Tibial nerve (tissue), 4 donors: Measurements from ENCODE around the gene PCK2.

ENCODE experiments used
- EP300 ChIP-seq, 2 donors: sonication (generic); formaldehyde crosslinking; IDR thresholded peaks; one replicate each; pipeline ENCODE4 v1.6.1; 2017; ENCODE audit warnings: antibody characterized with exemption in 2 of 2, mild to moderate bottlenecking in 1 of 2
- POLR2A ChIP-seq, 2 donors: fragments of 450-650 bp; IDR thresholded peaks; one replicate each; pipeline ENCODE4 v1.6.1; 2017; ENCODE audit warnings: antibody characterized with exemption in 2 of 2, mild to moderate bottlenecking in 2 of 2, moderate library complexity in 2 of 2
- TF ChIP-seq, protein P1 (sequence below), 5 experiments: fragments of 200-600 bp in 3 of 5; fragments of 450-650 bp in 2 of 5; sonication (generic) in 3 of 5; IDR thresholded peaks; one replicate each; pipeline ENCODE4 v1.5.1; 2016 to 2019; ENCODE audit warnings: antibody characterized with exemption in 5 of 5, mild to moderate bottlenecking in 3 of 5, moderate library complexity in 2 of 5

DNA sequence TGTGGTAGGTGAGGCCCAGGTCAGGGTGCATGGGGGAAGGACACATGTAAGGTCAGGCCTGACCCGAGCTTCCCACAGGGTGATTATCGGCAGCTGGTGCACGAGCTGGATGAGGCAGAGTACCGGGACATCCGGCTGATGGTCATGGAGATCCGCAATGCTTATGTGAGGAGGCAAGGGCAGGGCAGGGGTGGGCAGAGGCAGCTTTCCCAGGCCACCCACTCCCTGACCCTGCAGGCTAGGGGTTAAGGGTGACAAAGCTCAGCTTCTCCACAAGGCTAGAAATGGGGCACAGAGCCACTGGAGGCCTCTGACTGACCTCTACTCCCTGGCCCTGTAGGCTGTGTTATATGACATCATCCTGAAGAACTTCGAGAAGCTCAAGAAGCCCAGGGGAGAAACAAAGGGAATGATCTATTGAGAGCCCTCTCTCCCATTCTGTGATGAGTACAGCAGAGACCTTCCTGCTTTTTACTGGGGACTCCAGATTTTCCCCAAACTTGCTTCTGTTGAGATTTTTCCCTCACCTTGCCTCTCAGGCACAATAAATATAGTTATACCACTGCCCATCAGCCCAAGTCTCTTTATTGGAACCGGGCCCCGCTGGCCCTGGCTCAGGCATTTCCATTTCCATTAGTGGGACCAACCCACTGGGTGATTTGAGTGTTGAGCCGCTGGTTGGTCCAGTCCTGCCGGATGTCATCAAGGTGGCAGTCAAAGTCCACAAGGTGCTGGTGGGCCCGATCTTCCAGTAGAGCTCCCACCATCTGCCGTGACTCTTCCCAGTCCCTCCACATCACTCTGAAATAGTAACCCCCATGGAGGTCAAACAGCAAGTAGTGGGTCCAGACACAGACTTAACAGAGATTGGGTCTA lies 44.5 kb downstream of the PCK2 start:
- TF ChIP-seq, protein P1, sequence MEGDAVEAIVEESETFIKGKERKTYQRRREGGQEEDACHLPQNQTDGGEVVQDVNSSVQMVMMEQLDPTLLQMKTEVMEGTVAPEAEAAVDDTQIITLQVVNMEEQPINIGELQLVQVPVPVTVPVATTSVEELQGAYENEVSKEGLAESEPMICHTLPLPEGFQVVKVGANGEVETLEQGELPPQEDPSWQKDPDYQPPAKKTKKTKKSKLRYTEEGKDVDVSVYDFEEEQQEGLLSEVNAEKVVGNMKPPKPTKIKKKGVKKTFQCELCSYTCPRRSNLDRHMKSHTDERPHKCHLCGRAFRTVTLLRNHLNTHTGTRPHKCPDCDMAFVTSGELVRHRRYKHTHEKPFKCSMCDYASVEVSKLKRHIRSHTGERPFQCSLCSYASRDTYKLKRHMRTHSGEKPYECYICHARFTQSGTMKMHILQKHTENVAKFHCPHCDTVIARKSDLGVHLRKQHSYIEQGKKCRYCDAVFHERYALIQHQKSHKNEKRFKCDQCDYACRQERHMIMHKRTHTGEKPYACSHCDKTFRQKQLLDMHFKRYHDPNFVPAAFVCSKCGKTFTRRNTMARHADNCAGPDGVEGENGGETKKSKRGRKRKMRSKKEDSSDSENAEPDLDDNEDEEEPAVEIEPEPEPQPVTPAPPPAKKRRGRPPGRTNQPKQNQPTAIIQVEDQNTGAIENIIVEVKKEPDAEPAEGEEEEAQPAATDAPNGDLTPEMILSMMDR (IDR thresholded peaks at IDR 0.05) = no peak
- TF ChIP-seq POLR2A (IDR thresholded peaks at IDR 0.05) (no peak), EP300 (IDR thresholded peaks at IDR 0.05) (no peak)
